AG10803 (cell line): ENCODE results near the gene ROBO4.

ENCODE experiments used
- DNase-seq: peaks from one replicate; pipeline ENCODE4 v3.0.0; 2010; ENCODE audit warnings: low read depth
- H3K4me3 ChIP-seq: 2 replicates; pipeline ENCODE4 v1.5.1; 2011; ENCODE audit warnings: mild to moderate bottlenecking, low read length, control low read depth
- TF ChIP-seq, protein P1 (sequence below): conservative IDR thresholded peaks from 2 replicates; pipeline ENCODE4 v1.5.1; 2011; ENCODE audit warnings: mild to moderate bottlenecking, low read length, control low read depth, inconsistent platforms

The ROBO4 gene

DNA sequence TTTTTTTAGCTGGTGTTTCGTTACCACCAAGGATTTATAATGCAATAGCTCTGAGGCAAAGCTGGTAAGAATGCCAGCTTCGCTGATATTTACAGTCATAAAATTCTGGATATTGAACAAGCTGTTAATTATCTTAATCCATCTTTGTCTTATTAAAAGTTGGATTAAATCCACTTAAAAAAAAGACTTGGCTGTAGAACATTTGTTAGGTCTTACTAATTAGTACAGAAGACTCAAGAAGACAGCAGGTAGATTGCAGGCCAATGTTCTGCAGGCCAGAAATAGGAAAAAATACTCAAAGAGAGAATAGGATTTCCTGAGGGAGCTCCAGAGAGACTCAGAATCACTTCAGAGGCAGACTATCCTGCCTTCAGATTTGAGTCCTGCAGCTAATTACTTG is 7.5 kb downstream of the ROBO4 start:
- TF ChIP-seq, protein P1, sequence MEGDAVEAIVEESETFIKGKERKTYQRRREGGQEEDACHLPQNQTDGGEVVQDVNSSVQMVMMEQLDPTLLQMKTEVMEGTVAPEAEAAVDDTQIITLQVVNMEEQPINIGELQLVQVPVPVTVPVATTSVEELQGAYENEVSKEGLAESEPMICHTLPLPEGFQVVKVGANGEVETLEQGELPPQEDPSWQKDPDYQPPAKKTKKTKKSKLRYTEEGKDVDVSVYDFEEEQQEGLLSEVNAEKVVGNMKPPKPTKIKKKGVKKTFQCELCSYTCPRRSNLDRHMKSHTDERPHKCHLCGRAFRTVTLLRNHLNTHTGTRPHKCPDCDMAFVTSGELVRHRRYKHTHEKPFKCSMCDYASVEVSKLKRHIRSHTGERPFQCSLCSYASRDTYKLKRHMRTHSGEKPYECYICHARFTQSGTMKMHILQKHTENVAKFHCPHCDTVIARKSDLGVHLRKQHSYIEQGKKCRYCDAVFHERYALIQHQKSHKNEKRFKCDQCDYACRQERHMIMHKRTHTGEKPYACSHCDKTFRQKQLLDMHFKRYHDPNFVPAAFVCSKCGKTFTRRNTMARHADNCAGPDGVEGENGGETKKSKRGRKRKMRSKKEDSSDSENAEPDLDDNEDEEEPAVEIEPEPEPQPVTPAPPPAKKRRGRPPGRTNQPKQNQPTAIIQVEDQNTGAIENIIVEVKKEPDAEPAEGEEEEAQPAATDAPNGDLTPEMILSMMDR = no peak
- DNase-seq = no peak
- H3K4me3 ChIP-seq = no peak overlapping the region

DNA sequence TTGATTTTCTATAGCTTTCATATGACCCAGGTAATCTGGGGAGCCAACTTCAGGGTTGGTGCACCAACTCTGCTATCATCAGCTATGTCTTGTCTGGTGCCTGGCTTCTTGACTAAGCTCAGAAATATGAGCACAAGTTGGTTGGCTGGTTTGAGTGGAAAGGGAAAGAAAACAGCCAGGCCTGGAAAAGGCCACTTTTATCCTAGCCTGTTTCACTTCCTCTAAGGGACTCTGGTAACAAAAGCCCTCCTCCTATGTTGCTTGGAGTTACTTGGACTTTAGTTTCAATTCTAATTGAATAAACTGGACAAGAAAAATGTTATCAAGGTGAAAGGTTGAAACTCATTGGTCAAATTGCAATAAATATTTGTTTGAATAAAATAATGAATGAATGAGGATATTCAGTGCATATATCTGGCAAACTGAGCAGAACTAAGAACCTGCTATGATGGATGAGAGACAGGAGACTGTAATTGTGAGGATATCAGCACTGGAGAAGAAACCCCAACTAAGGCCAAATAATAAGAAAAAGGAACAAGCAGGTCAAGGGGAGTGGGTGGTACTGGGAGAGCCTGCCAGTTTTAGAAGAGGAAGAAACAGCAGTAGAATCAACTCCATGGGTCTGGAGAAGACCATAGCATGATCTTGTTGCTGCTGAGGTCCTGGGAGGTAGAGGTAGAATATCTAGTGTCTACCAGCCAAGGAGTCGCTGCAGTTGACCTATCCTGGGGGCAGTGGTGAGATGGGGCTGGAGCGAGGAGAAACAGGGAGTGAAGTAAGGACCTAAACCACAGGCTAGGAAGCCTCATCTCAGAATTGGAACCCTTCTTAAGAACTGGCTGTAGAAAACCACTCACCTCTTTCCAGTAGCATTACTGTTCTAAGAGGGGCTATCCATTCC is 8.2 kb downstream of the ROBO4 start:
- TF ChIP-seq, protein P1 = no peak
- no peak overlapping the region for H3K4me3 ChIP-seq
- DNase-seq = no peak

DNA sequence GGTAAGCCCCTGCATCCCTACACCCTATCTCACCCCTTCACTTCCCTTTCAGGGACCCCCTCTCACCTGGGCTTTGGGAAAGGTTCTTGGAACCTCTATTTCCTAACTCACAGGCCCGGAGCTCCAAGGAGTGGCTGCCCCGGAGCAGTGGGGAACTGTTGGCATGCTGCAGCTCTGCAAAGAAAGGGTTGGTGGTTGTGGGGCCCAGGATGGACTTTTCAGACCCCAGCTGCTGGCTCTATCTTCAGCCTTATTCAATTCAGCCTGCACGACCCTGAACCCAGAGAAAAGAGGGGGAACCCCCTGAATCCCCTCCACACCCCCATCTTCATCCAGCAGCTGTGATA is 10.0 kb downstream of the ROBO4 start:
- DNase-seq = no peak
- TF ChIP-seq, protein P1 = no peak
- H3K4me3 ChIP-seq = no peak overlapping the region

DNA sequence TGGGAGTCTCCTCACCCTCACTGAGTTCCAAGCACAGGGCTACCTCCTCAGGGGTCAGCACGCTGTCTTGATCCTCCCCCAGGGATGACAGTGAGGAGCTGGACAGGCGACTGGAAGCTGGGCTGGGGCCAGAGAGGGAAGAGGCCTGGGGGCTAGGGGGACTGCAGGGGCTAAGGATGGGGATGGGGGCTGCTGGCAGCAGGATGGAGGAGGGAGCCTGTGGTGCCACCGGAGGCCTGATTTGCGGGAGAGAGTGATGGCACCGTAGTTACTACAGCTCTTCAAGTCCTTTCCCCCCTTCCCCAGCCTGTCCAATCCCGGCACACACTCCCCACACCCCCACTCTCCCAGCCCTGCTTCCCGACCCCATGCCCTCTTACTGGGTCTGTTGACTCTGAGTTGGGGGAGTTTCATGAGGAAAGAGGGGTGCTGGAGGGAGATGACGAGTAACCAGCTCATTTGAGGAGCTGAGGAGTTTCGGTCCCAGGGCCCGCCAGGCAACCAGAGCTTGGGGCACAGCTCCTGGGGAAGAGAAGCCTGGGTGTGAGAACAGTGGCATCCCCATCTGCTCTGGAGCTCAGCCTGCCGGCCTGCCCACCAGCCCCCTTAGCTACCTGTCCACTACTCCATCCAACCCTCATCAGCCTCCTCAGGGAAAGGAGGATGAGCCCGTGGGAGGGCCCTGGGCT is 10.5 kb downstream of the ROBO4 start:
- TF ChIP-seq, protein P1 = no peak
- H3K4me3 ChIP-seq = no peak overlapping the region
- DNase-seq = no peak

DNA sequence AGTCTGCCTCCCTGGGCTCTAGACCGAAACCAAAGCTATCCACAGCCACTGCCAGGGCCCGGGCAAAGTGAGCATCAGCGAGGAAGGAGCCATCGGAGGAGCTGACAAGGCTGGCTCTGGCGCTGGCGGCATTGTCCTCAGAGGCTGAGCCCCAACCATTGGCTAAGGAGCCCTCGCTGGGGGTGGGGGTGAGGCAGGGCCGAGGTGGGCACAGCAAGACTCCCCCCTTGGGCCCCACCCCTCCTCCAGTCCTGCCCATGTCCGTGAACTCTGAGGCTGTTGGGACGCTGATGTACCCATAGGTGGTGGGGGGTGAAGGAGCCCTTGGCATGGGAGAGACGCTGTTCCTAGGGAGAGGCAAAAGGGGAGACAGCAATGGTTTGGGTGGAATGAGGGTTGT is 11.2 kb downstream of the ROBO4 start:
- DNase-seq = no peak
- TF ChIP-seq, protein P1 = no peak
- H3K4me3 ChIP-seq = no peak overlapping the region

DNA sequence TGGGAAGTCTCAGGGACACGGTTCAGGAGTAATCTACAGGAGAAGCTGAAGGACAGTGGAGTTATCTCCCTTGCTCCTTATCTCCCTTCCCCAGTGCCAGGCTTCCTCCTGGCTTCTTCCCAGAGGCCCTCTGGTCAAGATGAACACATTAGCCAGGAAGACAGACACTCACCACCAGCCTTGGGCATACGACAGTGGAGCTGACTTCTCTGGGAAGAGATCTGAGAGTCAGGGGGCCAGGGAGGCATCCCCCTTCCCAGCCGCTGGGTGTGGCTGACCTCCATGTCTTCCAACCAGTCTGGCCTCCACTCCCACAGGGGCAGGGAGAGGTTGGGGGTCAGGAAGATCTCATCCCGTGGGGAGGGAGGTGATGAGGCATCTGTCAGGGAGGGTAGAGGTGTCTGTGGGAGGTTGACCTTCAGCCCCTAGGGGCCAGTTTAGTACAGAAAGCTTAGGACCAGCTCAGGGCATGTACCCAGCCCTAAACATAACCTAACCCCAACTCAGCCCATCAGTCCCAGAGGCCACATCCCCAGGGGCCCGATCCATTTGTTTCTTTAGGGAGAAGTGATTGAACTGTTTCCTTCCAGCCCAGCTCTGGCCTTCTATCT is 12.7 kb downstream of the ROBO4 start:
- no peak overlapping the region for H3K4me3 ChIP-seq
- TF ChIP-seq, protein P1 = no peak
- DNase-seq = no peak
